Activated T-cell treated with anti-CD3 and anti-CD28 coated beads, Interleukin-2, amount 50 U/mL, for 24 hours (primary cell): ENCODE measurements around the gene DAPK3.
"Not testable (repeated sequence)": the region's sequence is repeated elsewhere in the genome, so short reads cannot be mapped to it uniquely, and the experiment has no call there.

Source experiments
- DNase-seq: peaks from one replicate; pipeline ENCODE4 v3.0.0-alpha.2; 2020
- H3K27ac Mint-ChIP-seq: 2 replicates; pipeline ENCODE4 v1.8.0; 2020; ENCODE audit warnings: mild to moderate bottlenecking, mixed read lengths
- H3K27me3 Mint-ChIP-seq: 2 replicates; pipeline ENCODE4 v1.8.0; 2020; ENCODE audit warnings: mixed read lengths
- H3K36me3 Mint-ChIP-seq: 2 replicates; pipeline ENCODE4 v1.8.0; 2020; ENCODE audit warnings: low read depth, mixed read lengths
- H3K4me1 Mint-ChIP-seq: 2 replicates; pipeline ENCODE4 v1.8.0; 2020; ENCODE audit warnings: low read depth, mixed read lengths
- H3K4me3 Mint-ChIP-seq: 2 replicates; pipeline ENCODE4 v1.8.0; 2020; ENCODE audit warnings: mild to moderate bottlenecking, moderate library complexity, mixed read lengths
- H3K9me3 Mint-ChIP-seq: 2 replicates; pipeline ENCODE4 v1.8.0; 2020; ENCODE audit warnings: mixed read lengths

Gene DAPK3

DNA sequence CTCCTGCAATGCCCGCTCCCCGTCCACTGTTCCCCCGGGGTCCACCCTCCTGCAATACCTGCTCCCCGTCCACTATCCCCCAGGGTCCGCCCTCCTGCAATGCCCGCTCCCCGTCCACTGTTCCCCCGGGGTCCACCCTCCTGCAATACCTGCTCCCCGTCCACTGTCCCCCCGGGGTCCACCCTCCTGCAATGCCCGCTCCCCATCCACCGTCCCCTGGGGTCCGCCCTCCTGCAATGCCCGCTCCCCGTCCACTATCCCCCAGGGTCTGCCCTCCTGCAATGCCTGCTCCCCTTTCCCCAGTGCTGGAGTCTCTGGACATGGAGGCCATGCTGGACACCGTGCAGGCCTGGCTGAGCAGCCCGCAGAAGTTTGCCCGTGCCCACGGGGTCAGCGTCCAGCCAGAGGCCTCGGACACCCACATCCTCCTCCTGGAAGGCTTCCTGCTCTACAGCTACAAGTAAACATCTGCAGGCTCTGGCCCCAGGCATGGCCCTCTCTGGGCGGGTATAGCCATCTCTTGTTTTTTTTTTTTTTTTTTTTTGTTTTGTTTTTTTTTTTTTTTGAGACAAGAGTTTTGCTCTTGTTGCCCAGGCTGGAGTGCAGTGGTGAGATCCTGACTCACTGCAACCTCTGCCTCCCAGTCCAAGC is 32.5 kb downstream of the DAPK3 start:
- not testable (repeated sequence) for H3K4me3 Mint-ChIP-seq

DNA sequence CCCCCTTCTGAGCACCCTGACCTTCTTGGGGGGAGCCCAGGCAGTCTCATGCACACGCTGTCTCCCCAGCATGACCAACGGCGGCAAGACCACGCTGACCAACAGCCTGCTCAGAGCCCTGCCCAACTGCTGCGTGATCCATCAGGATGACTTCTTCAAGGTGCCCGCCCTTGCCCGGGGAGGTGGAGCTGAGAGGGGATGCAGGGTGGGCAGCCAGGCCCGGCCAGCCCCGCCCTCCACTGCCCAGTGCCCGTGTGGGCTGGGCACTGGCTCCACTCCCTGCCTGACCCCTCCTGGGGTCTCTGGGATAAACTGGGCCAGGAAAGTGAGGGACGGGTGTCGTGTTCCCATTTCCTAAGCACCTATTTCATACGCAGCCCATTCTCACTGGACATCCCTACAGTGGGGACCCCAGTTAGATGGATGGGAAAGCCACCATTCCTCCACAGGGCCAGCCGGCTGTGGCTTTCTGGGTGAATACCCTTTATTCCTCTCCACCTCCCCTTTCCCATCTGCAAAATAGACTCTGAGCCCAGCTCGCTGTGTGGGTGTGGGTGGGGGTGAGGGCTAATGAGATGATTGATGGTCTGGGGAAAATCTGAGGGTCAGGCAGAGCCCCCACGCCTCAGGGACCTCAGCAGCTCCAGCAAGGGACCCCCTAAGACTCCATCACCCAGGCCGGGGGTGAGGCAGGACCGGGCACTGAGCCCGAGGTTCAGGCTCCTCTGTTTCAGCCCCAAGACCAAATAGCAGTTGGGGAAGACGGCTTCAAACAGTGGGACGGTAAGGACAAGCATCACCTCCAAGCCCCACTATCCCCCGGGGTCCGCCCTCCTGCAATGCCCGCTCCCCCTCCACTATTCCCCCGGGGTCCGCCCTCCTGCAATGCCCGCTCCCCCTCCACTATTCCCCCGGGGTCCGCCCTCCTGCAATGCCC is 34.1 kb downstream of the DAPK3 start:
- Mint-ChIP-seq H3K36me3 (no peaks in the 10 kb centered on the region), H3K27ac (no peak overlapping the region), H3K9me3 (no peaks in the 10 kb centered on the region)

More for the DNA sequence above, 32.5 kb downstream of the DAPK3 start:
- H3K27ac Mint-ChIP-seq, H3K9me3 Mint-ChIP-seq, H3K36me3 Mint-ChIP-seq, H3K4me1 Mint-ChIP-seq, DNase-seq: not testable (repeated sequence)
- H3K27me3 Mint-ChIP-seq, result peaks cover 11% of the 10 kb centered on the region

DNA sequence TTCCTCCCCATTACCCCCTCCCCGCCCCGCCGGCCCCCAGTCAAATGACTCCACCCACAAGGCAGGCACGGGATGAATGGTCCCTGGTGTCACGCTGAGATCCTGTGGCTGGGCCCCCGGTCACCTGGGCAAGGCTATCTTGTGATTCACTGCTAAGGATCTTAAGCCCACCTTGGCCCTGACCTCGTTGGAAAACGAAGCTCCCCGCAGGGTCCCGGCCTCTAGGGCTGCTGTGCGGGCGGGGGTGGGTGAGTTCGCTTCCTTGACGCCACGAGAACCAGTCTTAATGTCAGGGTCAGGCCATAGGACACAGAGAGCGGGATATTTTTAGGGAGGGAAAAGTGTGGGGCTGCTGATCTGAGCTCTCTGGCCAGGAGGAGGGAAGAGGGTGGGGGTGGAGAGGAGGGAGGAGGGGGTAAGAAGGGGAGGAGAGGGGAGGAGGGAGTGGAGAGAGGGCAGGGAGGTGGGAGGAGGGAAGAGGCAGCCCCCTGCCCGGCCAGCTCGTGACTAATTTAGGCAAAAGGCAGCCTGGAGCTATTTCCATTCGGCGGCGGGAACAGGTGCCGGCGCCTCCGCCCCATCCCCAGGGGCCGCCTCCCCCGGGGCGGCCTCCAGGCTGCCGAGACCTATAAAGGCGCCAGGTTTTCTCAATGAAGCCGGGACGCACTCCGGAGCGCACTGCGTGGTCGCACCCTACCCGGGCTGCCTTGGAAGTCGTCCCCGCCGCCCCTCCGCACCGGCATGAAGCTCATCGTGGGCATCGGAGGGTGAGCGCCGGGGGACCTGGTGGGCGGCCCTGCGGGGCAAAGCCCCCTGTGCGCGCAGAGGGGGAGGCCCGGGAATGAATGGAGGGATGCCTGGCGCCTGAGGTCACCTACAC is 37.7 kb downstream of the DAPK3 start, which contains the start of gene NMRK2:
Gene NMRK2, plus strand, starts transcription at position 139 of the 880 bp plus-strand sequence. Its CDS starts 603 bp downstream, at position 742.
- no peaks in the 10 kb centered on the region for H3K9me3 Mint-ChIP-seq
- DNase-seq, result no peak

More for the DNA sequence above, 34.1 kb downstream of the DAPK3 start:
- peaks cover 1% of the 10 kb centered on the region for H3K4me1 Mint-ChIP-seq
- H3K27me3 Mint-ChIP-seq, result peaks cover 19% of the 10 kb centered on the region
- H3K4me3 Mint-ChIP-seq, result no peak overlapping the region
- no peak for DNase-seq

DNA sequence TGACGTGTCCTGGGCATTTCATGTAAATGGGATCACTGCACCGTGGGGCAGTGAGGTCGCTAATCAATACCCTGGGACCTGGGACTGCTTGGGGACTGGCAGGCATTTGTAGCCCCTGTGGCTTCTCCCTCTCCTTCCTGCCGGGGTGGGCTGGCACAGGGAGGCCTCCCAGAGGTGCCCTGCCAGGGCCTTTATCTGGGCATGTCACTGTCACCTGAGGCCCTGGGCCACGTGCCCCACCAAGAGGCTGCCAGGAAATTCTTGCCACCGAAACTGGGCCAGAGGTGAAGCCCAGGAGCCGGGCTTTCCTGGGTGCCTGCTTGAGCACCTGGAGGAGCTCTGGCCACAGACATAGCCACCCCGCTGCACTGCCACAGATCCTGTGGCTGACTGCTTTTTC is 39.9 kb downstream of the DAPK3 start:
- H3K4me1 Mint-ChIP-seq, result peaks cover 1% of the 10 kb centered on the region
- H3K27me3 Mint-ChIP-seq, result peaks cover 26% of the 10 kb centered on the region
- H3K9me3 Mint-ChIP-seq, result no peaks in the 10 kb centered on the region
- H3K36me3 Mint-ChIP-seq, result no peaks in the 10 kb centered on the region
- H3K27ac Mint-ChIP-seq, result no peak overlapping the region
- no peak for DNase-seq
- no peak overlapping the region for H3K4me3 Mint-ChIP-seq

More for the DNA sequence above, 37.7 kb downstream of the DAPK3 start, which contains the start of gene NMRK2:
- no peaks in the 10 kb centered on the region for H3K36me3 Mint-ChIP-seq
- H3K27ac Mint-ChIP-seq, result no peak within 1 kb of the TSS
- no peak within 1 kb of the TSS for H3K4me3 Mint-ChIP-seq
- H3K27me3 Mint-ChIP-seq, result peaks cover 26% of the 10 kb centered on the region
- peaks cover 1% of the 10 kb centered on the region for H3K4me1 Mint-ChIP-seq

DNA sequence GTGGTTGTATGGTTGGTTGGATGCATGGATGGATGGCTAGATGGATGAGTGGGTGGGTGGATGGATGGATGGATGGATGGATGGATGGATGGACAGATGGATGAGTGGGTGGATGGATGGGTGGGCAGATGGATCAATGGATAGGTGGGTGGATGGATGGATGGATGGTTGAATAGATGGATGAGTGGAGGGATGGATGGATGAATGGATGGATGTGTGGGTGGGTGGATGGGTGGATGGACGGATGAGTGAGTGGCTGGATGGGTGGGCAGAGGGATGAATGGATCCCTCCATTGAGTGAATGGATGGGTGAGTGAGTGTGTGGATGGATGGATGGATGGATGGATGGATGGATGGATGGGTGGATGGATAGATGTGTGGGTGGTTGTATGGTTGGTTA is 47.0 kb downstream of the DAPK3 start:
- no peak for DNase-seq
- Mint-ChIP-seq H3K36me3 (no peaks in the 10 kb centered on the region), H3K4me3 (no peak overlapping the region), H3K27ac (no peak overlapping the region), H3K9me3 (peaks cover 7% of the 10 kb centered on the region), H3K4me1 (no peaks in the 10 kb centered on the region), H3K27me3 (peaks cover 2% of the 10 kb centered on the region)

DNA sequence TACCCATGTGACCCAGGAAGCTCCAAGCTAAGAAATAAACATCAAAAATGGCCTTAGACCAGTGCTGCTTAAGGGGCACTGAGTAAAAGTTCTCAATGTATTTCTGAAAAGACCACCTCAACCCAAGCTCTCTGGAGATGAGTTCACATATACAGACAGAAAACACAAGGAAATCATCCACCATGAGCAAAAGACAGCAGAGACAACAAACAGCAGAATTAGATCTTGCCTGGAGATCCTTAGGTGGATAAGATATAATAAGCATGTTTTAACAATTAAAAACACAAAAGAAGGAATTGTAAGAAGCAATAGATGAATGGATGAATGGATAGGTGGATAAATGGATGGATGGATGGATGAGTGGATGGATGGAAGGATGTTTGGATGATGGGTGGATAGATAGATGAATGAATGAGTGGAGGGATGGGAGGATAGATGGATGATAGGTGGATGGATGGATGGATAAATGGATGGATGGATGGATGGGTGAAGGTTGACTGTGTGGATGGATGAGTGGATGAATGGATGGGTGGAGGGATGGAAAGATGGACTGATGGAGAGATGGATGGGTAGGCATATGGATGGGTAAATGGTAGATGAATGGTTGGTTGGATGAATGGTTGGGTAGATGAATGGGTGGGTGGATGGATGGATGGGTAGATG is 47.7 kb downstream of the DAPK3 start:
- Mint-ChIP-seq H3K9me3 (peaks cover 7% of the 10 kb centered on the region), H3K27me3 (peaks cover 2% of the 10 kb centered on the region), H3K4me1 (no peaks in the 10 kb centered on the region), H3K27ac (no peak overlapping the region), H3K4me3 (no peak overlapping the region), H3K36me3 (no peaks in the 10 kb centered on the region)
- DNase-seq, result no peak

DNA sequence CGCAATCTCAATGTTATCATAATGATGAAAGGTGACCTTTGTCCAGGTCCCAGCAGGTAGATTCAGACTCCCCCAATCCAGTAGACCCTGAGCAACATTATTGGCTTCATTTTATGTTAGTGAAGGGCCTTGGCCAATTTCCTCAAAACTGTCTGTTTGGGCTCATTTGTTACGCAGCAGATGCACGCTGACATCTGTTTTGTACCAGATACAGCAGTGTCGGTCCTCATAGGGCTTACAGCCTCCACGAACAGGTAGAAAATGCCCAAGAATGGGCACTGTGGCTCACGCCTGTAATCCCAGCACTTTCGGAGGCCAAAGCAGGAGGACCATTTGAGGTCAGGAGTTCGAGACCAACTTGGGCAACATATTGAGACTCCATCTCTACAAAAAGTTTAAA is 51.1 kb downstream of the DAPK3 start:
- no peaks in the 10 kb centered on the region for H3K36me3 Mint-ChIP-seq
- H3K27me3 Mint-ChIP-seq, result peaks cover 8% of the 10 kb centered on the region
- no peak for DNase-seq
- H3K4me1 Mint-ChIP-seq, result no peaks in the 10 kb centered on the region
- H3K9me3 Mint-ChIP-seq, result peaks cover 7% of the 10 kb centered on the region
- H3K27ac Mint-ChIP-seq, result no peak overlapping the region
- H3K4me3 Mint-ChIP-seq, result no peak overlapping the region

DNA sequence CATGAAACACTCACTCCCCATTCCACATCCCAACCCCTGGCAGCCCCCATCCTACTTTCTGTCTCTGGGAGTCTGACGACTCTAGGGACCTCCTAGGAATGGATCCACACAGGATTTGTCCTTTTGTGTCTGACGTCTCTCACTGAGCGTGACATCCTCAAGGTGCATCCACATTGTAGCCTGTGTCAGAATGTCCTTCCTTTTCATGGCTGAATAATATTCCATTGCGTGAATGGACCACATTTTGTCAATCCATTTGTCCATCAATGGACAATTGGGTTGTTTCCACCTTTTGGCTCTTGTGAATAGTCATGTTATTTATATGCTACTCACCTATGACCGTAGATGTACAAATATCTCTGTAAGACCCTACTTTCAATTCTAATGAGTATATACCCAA is 54.9 kb downstream of the DAPK3 start:
- Mint-ChIP-seq H3K27ac (no peak overlapping the region), H3K4me3 (no peak overlapping the region), H3K36me3 (no peaks in the 10 kb centered on the region), H3K27me3 (peaks cover 8% of the 10 kb centered on the region), H3K9me3 (no peaks in the 10 kb centered on the region), H3K4me1 (no peaks in the 10 kb centered on the region)
- no peak for DNase-seq

DNA sequence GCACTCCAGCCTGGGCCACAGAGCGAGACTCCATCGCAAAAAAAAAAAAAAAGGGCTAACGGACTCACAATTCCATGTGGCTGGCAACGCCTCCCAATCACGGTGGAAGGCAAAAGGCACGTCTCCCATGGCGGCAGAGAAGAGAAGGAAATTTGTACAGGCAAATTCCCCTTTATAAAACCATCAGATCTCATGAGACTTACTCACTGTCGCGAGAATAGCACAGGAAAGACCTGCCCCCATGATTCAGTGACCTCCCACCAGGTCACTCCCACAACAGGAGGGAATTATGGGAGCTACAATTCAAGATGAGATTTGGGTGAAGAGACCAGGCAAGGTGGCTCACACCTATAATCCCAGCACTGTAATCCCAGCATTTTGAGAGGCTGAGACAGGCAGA is 56.7 kb downstream of the DAPK3 start:
- Mint-ChIP-seq H3K27ac (no peak overlapping the region), H3K9me3 (no peaks in the 10 kb centered on the region), H3K36me3 (no peaks in the 10 kb centered on the region), H3K27me3 (peaks cover 5% of the 10 kb centered on the region), H3K4me1 (no peaks in the 10 kb centered on the region), H3K4me3 (no peak overlapping the region)
- no peak for DNase-seq

DNA sequence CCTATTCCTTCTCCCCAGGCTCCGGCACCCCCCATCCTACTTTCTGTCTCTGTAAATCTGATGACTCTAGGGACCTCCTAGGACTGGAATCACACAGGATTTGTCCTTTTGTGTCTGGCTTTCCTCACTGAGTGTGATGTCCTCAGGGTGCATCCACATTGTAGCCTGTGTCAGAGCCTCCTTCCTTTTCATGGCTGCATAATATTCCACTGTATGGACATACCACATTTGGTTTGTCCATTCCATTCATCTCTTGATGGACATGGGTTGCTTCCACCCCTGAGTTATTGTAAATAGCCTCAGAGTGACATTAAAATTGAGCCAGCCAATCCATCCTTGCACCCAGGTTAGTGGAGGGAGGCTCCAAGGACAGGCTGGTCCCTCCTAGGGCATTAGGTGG is 60.8 kb downstream of the DAPK3 start:
- H3K4me3 Mint-ChIP-seq, result no peak overlapping the region
- H3K36me3 Mint-ChIP-seq, result no peaks in the 10 kb centered on the region
- no peaks in the 10 kb centered on the region for H3K27me3 Mint-ChIP-seq
- no peaks in the 10 kb centered on the region for H3K4me1 Mint-ChIP-seq
- H3K27ac Mint-ChIP-seq, result no peak overlapping the region
- DNase-seq, result no peak
- H3K9me3 Mint-ChIP-seq, result no peaks in the 10 kb centered on the region
